Neural progenitor cell (in vitro differentiated cells): ENCODE data around the gene RPS2.

Experiments used
- EZH2 ChIP-seq: fragments of 200-600 bp; sonication (generic); IDR thresholded peaks from 2 replicates; pipeline ENCODE4 v1.6.1; 2017; ENCODE audit warnings: antibody characterized with exemption, mild to moderate bottlenecking, moderate library complexity
- TF ChIP-seq, protein P1 (sequence below): fragments of 200-600 bp; sonication (generic); IDR thresholded peaks from 2 replicates; pipeline ENCODE4 v1.5.1; 2017; ENCODE audit warnings: antibody characterized with exemption, mild to moderate bottlenecking

DNA sequence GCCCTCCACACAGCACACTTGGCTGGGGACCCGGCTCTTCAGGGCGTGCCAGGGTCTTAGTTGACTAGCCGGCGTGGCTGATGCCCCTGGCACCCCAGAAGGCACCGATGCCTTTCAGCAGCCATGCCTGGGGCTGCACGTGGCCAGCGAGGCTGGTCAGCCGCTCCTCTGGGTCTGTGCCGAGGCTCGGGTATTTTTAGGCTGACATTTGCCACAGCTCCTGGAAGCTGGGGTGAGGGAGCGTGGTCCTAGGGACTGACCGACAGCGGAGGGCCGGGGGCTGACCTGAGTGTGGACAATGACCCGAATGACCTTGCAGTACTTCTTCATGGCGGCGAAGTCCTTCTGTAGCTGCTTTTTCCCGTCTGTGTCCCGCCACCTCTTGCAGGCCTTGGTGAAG is 14.1 kb downstream of the RPS2 start:
- TF ChIP-seq, protein P1, sequence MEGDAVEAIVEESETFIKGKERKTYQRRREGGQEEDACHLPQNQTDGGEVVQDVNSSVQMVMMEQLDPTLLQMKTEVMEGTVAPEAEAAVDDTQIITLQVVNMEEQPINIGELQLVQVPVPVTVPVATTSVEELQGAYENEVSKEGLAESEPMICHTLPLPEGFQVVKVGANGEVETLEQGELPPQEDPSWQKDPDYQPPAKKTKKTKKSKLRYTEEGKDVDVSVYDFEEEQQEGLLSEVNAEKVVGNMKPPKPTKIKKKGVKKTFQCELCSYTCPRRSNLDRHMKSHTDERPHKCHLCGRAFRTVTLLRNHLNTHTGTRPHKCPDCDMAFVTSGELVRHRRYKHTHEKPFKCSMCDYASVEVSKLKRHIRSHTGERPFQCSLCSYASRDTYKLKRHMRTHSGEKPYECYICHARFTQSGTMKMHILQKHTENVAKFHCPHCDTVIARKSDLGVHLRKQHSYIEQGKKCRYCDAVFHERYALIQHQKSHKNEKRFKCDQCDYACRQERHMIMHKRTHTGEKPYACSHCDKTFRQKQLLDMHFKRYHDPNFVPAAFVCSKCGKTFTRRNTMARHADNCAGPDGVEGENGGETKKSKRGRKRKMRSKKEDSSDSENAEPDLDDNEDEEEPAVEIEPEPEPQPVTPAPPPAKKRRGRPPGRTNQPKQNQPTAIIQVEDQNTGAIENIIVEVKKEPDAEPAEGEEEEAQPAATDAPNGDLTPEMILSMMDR: no peak
- no peak for TF ChIP-seq EZH2
